GM19395 (cell line): ENCODE results near the gene RNASEH1.
"Not testable (repeated sequence)": the region's sequence is repeated elsewhere in the genome, so short reads cannot be mapped to it uniquely, and the experiment has no call there.

Source experiments
- ATAC-seq: cut with Tn5 transposase; IDR thresholded peaks from one replicate; pipeline ENCODE4 v1.9.1; 2021; ENCODE audit warnings: mild to moderate bottlenecking, moderate library complexity; ENCODE audit not compliant: unreplicated experiment

The RNASEH1 gene

DNA sequence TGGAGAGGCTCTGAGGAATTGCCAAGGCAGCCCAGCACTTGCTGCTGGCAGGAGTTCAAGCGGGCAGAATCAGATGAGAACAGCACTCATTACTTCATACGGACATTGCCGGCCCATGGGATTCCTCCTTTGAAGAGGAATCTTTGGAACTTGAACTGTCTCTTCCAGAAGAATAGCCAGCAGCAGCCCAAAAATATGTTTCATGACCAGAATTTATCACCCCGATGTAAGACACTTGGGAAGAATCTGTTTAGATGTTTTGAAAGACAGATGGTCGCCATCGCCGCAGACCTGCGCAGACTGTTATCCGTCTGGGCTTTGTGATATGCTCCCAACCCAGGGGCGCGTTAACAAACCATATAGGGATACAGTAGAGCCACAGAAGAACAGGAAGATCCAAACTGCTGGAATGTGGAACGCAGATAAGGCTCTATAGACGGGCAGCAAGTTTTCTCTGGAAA lies 35.1 kb downstream of the RNASEH1 start:
- ATAC-seq, result no peak

DNA sequence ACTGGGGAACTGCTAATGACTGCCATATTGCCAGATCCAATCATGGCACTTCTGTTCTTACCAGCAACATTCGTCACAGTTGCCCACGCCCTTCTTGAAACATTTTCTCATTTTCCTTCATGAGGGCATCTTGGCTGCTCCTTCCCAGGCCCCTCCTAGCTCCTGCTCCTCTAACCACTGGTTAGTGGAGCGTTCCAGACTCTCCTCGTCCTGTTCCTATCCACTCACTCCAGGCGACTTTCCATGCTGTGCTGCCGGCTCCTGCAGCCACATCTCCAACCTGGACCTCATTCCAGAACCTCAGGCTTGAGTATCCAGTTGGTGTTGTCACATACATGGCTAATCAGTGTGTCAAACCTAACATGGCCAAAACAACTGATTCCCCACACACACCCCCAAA lies 37.5 kb downstream of the RNASEH1 start:
- no peak for ATAC-seq

DNA sequence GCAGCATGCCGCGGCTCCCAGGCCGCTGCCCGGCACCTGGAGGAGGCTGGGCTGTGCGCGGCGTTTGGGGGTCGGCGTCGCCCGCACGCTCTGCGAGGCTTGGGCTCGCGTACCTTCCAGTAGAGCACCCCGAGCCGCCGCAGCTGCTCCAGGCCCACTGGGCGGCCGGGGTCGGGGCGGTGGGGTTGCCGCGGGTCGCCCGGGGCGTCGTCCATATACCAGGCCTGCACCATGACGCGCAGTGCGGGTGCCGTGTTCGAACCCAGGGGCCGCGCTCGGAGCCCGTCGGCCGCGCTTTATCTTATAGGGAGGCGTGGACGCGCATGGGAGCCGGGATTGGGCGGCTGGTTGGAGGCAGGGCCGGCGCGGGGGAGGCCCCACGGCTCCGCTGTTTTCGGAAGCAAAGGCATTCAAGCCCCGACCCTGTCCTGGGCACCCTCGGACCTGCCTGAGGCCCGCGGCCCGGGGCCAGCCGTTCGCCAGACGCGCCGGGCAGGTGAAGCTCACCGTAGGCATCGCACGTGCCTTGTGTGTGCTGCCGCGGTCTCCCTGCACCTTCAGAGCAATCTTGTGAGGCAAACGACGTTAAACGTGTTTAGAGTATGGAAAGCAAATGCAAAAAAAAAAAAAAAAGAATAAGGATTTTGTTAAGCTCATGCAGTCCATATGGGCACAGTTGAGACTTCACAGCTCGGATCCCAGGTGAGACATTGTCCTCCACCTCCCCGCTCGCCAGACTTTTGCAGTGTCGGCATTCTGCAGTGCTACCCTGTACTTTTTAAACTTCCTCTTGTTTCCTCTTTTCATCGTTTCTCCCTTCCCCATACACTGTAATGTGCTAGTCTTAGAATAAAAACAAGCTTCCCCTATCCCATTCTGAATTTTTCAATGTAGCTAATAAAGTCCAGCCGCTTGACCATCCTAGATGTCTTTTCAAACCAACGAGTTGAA lies 38.6 kb downstream of the RNASEH1 start, which contains the start of gene ADI1:
ADI1 (minus strand) TSS at position 277 of the 951 bp plus-strand sequence; CDS start at position 233, 44 bp downstream.
- peak; percentile 63 for ATAC-seq

DNA sequence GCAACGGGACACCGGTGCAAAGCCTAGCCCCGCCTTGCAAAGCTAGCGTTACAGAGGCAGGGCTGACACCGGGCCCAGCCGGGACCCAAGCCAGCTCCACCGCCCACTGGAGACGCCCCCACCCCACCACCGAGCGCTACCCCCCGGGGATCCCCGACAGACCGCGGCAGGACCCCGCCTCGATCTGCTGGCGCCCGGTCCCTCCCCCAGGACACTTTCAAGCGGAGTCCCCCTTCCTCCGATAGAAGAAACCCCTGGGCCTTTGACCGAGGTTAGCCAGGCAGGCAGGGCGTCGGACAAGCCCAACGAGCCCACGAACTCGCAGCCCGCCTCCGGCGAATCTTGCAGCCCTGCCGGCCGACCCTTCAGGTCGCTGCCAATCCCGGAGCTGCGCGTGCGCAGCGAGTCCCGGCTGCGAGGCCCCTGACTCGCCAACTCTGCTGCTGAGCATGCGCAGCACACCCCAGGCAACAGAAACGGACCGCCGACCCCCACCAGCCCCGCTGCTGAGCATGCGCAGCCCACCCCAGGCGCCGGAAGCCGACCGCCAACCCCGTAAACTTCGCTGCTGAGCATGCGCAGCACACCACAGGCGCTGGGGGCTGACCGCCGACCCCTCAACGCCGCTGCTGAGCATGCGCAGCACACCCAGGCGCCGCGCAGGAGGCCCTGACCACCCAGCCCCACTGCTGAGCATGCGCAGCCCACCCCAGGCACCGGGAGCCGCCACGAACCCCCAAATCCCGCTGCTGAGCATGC lies 39.5 kb downstream of the RNASEH1 start:
- peak; percentile 84 for ATAC-seq

DNA sequence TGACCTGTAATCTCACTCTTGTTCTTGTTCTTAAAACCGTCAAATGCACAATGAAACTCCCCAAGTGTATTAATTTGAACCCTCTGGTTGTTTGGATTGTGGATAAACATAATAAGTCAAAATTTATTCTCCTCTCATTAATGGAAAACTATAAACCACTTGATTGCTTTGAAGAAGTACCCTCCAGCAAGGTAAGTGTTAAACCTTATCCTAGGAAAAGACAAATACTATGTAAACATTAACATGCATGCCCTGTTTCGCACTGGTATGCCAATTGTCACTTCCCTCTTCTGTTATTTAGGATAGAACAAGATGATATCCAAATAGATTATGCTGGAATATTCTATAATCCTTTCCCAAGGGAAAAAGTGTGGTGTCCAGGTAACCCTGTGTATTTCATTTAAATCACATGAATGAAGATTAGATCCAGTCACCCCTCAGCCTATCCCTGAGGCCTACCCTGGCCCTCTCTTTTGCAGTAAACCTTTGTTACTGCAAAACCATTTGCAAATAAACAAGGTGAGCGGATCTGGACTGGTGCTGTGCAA lies 40.1 kb downstream of the RNASEH1 start:
- no peak for ATAC-seq

DNA sequence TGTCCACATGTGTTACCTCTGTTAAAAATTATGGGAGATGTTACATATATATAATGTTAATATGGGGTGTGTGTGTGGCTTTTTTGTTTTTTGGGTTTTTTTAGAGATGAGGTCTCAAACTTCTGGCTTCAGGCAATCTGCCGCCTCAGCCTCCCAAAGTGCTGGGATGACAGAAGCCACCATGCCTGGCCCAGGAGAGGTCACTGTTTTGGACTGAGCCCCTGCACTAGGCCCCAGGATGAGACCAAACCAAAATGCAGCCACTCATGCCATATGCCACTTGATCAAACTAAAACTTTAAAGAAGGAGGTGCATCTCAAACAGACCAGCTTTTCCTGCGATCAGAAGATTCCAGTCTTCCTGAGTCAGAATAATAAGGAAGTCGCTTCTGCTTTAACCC lies 41.3 kb downstream of the RNASEH1 start:
- ATAC-seq, result no peak

DNA sequence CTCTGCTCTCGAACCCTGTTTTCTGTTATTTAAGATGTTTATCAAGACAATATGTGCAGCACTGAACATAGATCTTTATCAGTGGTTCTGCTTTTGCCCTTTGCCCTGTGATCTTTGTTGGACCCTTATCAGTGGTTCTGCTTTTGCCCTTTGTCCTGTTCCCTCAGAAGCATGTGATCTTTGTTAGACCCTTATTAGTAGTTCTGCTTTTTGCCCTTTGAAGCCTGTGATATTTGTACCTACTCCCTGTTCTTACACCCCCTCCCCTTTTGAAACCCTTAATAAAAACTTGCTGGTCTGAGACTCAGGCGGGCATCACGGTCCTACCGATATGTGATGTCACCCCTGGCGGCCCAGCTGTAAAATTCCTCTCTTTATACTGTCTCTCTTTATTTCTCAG lies 42.7 kb downstream of the RNASEH1 start:
- not testable (repeated sequence) for ATAC-seq

DNA sequence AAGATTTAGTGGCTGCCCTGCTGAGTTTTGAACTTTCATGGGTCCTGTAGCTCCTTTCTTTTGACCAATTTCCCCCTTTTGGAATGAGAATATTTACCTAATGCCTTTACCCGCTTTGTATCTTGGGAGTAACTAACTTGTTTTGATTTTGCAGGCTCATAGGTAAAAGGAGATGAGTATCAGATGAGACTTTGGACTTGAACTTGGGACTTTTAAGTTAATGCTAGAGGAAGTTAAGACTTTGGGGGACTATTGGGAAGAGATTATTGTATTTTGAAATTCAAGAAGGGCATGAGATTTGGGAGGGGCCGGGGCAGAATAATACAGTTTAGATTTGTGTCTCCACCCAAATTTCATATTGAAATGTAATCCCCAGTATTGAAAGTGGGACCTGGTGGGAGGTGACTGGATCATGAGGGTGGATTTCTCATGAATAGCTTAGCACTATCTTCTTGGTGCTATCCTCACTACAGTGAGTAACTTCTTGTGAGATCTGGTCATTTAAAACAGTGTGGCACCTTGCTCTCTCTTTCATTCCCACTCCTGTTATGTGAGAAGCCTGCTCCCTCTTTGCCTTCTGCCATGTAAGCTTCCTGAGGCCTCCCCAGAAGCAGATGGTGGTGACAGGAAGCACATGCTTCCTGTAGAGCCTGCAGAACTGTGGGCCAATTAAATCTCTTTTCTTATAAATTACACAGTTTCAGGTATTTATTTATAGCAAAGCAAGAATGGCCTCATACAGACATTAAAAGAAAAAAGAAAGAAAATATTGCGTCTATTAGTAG lies 44.9 kb downstream of the RNASEH1 start:
- no peak for ATAC-seq

DNA sequence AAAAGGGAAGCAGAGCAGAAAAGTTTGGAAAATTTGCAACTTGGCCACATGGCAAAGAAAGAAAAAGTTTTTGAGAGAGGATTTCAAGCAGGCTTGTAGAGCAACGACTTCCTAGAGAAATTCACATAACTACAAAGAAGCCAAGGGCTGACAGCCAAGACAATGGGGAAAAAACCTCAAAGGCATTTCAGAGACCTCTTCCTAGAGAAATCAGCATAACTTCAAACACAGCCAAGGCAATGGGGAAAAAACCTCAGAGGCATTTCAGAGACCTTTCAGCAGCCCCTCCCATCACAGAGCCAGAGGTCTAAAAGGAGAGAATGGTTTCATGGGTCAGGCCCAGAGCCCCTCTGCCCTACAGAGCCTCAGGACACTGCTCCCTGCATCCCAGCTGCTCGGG lies 46.0 kb downstream of the RNASEH1 start:
- no peak for ATAC-seq

DNA sequence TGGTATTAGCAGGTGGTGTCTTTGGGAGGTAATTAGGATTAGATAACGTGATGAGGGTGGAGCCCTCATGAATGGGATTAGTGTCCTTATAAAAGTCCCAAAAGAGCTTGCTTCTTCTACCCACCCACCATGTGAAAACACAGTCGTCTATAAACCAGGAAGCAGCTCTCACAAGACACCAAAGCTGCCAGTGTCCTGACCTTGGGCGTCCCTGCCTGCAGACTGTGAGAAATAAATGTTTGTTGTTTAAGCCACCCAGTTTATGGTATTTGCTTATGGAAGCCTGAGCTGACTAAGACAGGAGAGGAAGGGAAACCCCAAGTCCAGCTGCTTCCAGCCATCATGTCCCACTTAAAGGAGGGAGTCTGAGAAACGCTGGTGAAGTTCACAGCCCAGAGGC lies 52.4 kb downstream of the RNASEH1 start:
- no peak for ATAC-seq

DNA sequence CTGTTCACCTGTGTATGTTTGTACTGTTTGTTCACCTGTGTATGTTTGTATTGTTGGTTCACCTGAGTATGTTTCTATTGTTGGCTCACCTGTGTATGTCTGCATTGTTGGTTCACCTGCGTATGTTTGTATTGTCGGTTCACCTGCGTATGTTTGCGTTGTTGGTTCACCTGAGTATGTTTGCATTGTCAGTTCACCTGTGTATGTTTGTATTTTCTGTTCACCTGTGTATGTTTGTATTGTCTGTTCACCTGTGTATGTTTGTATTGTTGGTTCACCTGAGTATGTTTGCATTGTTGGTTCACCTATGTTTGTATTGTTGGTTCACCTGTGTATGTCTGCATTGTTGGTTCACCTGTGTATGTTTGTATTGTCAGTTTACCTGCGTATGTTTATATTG lies 53.4 kb downstream of the RNASEH1 start:
- no peak for ATAC-seq

DNA sequence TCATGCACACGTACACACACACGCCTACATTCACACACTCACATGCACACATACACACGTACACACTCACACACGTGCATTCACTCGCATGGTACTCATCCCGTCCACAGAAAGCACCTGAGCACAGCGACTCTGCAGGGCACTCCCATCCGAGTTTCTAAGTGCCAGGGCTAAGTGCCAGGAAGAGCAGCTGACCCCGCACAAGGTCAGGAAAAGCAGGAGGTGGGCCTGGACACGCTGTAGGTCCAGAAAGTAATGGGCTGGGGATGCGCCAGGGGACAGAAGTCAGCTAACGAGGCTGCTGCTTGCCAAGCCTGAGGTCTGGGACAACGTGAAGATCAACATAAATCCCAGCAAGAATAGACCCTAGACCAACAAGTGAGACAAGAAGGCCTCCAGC lies 54.6 kb downstream of the RNASEH1 start:
- no peak for ATAC-seq

DNA sequence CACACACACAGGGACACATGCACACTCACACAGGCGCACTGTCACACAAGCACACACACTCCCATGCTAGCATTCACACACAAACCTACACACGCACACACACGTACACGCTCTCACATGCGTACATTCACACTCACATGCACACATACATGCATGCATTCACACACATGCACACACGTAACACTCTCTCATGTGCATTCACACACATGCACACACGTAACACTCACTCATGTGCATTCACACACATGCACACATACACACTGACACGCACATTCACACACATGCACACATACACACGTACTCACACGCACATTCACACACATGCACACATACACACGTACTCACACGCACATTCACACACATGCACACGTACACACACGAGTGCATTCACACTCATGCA lies 55.1 kb downstream of the RNASEH1 start:
- ATAC-seq, result no peak

DNA sequence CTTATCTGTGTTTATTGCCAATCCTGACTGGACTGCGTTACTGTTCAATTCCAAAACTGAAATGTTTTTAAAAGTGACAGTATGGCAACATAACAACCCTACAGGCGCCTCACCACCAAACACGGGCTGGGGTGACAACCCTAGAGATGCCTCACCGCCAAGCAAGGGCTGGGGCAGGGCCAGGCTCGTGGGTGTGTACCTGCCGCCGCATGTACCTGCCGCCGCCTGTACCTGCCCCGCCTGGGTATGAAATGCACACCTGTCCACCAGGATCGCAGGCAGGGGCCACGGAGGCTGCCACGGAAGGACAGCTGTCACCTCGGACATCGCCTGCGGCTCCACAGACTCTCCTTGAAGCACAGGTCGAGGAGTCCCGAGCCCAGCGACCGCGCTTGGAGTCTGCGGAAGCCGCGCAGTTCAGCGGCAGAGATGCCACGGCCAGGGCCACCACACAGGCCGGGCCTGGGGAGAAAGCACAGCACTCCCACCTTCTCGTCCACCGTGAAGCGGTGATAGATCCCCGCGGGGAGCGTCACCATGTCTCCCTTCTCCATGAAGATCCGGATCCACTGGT lies 57.7 kb downstream of the RNASEH1 start:
- no peak for ATAC-seq

DNA sequence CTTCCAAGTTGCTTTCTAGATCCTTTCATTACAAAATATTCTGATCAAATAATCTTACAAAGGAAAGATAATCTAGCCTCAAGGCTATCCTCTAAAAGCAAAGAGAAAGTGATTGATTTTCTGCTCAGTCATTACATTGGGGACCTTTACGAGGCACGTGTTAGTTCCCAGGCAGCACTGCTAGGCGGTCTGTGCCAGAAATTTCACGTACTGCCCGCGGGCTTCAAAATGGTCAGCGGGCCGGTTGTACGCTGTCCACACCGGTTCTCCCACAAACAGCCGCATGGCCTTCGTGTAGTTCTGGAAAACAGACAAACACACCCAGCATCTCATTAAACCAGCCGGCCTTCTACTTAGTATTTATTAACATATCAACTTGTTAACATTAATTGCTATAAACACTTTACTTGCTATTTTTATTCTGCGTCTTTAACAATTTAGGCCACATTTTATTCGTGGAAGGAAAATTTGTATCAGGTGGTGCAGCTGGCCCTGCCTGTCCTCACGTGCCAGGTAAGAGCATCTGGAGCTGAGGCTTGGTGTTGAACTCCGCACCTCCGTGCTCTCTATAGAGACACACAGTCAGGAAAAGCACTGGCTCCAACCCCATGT lies 59.2 kb downstream of the RNASEH1 start:
- no peak for ATAC-seq

DNA sequence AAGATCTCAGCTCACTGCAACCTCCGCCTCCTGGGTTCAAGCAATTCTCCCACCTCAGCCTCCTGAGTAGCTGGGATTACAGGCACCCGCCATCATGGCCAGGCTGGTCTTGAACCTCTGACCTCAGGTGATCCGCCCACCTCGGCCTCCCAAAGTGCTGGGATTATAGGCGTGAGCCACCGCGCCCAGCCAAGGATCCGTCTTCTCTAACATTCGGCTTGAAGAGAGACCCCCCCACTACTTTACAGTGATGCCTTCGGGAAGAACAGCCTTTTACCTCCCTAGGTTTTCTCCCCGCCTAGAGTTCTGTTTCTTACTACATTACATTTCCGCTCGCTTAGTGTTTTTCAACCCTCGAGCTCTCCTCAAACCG lies 61.4 kb downstream of the RNASEH1 start:
- not testable (repeated sequence) for ATAC-seq
